Measurements from ENCODE around the gene NACA. TPM values are rescaled to one million over a fixed set of nuclear protein-coding genes. Genes with fewer than 3 reads are reported as not detected.

The NACA gene
- total RNA-seq, 1 donor from 2014 or later: 1,026 TPM

DNA sequence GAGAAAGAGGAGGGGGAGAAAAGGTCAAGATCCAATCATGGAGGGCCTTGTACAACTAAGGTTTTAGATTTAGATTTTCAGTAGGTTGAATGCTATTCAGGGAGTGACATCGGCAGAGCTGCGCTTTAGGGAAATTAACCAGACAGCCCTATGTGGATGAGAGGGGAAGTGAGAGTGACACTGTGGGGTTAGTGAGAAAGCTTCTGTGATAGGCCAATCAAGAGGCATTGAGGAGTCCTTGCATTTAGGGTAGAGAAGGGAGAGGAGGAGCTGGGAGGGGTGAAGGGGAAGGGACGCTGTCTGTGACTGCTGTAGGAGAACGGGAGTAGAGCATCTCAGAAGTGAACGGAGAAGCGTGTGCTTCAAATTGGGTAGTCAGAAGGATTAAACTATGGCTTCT, 41.4 kb upstream of the NACA start:
- TF ChIP-seq, protein P1, sequence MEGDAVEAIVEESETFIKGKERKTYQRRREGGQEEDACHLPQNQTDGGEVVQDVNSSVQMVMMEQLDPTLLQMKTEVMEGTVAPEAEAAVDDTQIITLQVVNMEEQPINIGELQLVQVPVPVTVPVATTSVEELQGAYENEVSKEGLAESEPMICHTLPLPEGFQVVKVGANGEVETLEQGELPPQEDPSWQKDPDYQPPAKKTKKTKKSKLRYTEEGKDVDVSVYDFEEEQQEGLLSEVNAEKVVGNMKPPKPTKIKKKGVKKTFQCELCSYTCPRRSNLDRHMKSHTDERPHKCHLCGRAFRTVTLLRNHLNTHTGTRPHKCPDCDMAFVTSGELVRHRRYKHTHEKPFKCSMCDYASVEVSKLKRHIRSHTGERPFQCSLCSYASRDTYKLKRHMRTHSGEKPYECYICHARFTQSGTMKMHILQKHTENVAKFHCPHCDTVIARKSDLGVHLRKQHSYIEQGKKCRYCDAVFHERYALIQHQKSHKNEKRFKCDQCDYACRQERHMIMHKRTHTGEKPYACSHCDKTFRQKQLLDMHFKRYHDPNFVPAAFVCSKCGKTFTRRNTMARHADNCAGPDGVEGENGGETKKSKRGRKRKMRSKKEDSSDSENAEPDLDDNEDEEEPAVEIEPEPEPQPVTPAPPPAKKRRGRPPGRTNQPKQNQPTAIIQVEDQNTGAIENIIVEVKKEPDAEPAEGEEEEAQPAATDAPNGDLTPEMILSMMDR (conservative IDR thresholded peaks at IDR 0.05): no peak
- no peaks in the 10 kb centered on the region for H3K9me3 Mint-ChIP-seq
- no peak overlapping the region for H3K4me3 Mint-ChIP-seq
- DNase-seq (ENCODE audit: low read depth, low spot score): no peak
- no peak overlapping the region for H3K27ac Mint-ChIP-seq (ENCODE audit: unreplicated experiment)
- H3K27me3 Mint-ChIP-seq (ENCODE audit: low read depth): no peaks in the 10 kb centered on the region
- H3K4me1 Mint-ChIP-seq: peaks cover 4% of the 10 kb centered on the region
- no peaks in the 10 kb centered on the region for H3K36me3 Mint-ChIP-seq (ENCODE audit: low read depth)

- Mint-ChIP-seq H3K27ac (ENCODE audit: unreplicated experiment) (no peak overlapping the region), H3K27me3 (ENCODE audit: low read depth) (no peaks in the 10 kb centered on the region), H3K36me3 (ENCODE audit: low read depth) (no peaks in the 10 kb centered on the region), H3K9me3 (no peaks in the 10 kb centered on the region), H3K4me1 (peaks cover 4% of the 10 kb centered on the region), H3K4me3 (no peak overlapping the region)
- no peak for DNase-seq (ENCODE audit: low read depth, low spot score)
- TF ChIP-seq, protein P1 (conservative IDR thresholded peaks at IDR 0.05): no peak
Observed at GRCh38 chr12:56763753-56764657, 38.9 kb upstream of the NACA start.

DNA sequence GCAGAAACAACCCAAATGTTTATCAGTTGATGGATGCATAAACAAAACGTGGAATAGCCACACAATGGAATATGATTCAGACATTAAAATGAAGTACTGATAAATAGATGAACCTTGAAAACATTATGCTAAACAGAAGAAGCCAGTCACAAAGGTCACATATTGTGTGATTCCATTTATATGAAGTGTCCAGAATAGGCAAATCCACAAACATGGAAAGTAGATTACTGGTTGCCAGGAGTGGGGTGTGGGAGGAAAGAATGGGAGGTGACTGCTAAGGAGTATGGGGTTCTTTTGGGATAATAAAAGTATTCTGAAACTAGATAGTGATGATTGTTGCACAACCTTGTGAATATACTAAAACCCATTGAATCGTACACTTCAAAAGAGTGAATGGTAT, 36.7 kb upstream of the NACA start:
- peaks cover 5% of the 10 kb centered on the region for H3K36me3 Mint-ChIP-seq (ENCODE audit: low read depth)
- H3K27ac Mint-ChIP-seq (ENCODE audit: unreplicated experiment): no peak overlapping the region
- H3K9me3 Mint-ChIP-seq: peaks cover 12% of the 10 kb centered on the region
- DNase-seq (ENCODE audit: low read depth, low spot score): no peak
- TF ChIP-seq, protein P1 (conservative IDR thresholded peaks at IDR 0.05): no peak
- no peak overlapping the region for H3K4me3 Mint-ChIP-seq
- peaks cover 4% of the 10 kb centered on the region for H3K4me1 Mint-ChIP-seq
- H3K27me3 Mint-ChIP-seq (ENCODE audit: low read depth): no peaks in the 10 kb centered on the region

- no peak overlapping the region for H3K27ac Mint-ChIP-seq (ENCODE audit: unreplicated experiment)
- H3K9me3 Mint-ChIP-seq: peaks cover 12% of the 10 kb centered on the region
- TF ChIP-seq, protein P1 (conservative IDR thresholded peaks at IDR 0.05): no peak
- H3K4me3 Mint-ChIP-seq: no peak overlapping the region
- DNase-seq (ENCODE audit: low read depth, low spot score): no peak
- no peaks in the 10 kb centered on the region for H3K27me3 Mint-ChIP-seq (ENCODE audit: low read depth)
- H3K4me1 Mint-ChIP-seq: peaks cover 4% of the 10 kb centered on the region
- H3K36me3 Mint-ChIP-seq (ENCODE audit: low read depth): peaks cover 5% of the 10 kb centered on the region
Observed at GRCh38 chr12:56760460-56760859, 35.4 kb upstream of the NACA start.

DNA sequence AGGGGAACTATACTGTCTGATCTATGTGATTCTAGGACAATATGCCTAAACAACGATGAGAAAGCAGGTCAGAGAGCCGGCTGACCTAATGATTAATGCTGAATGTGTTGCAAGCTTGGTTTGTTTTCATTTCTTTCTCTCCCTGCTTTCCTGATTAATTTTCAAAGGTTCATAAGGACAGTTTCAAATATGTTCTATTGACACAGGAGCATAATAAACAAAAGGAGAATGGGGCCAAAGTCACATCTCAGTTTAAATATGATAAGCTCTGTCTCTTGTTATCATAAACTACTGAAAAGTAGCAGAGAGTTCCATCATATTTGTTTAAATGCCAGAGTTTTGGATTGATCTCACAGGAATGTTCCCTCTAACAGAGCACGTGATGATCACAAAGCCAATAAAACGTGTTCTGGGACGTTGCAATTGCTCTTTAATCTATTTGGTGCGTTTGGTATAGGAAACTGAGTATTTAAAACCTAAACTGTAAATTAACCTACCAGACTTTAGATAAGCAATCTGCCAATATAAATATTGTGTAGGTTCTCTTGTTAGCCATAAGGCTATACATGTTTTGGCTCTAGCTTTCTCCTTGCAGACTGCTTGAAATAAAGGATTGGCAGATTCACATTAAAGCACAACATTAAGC, 34.3 kb upstream of the NACA start:
- H3K27ac Mint-ChIP-seq (ENCODE audit: unreplicated experiment): no peak overlapping the region
- H3K27me3 Mint-ChIP-seq (ENCODE audit: low read depth): no peaks in the 10 kb centered on the region
- H3K9me3 Mint-ChIP-seq: peaks cover 12% of the 10 kb centered on the region
- H3K4me3 Mint-ChIP-seq: no peak overlapping the region
- H3K36me3 Mint-ChIP-seq (ENCODE audit: low read depth): peaks cover 5% of the 10 kb centered on the region
- TF ChIP-seq, protein P1 (conservative IDR thresholded peaks at IDR 0.05): no peak
- DNase-seq (ENCODE audit: low read depth, low spot score): no peak
- H3K4me1 Mint-ChIP-seq: peaks cover 4% of the 10 kb centered on the region

All from neural crest cell (in vitro differentiated cells).